Osteoblast (primary cell): ENCODE measurements around the gene SPATA13. TPM values are rescaled to one million over a fixed set of nuclear protein-coding genes. Genes with fewer than 3 reads are reported as not detected.

Experiments used
- DNase-seq: peaks from one replicate; pipeline ENCODE4 v3.0.0; 2011; ENCODE audit warnings: low spot score, mixed read lengths; ENCODE audit not compliant: insufficient read length; ENCODE audit errors: missing footprints
- H2AFZ ChIP-seq: 2 replicates; pipeline ENCODE4 v1.6.0; 2011; ENCODE audit warnings: mild to moderate bottlenecking, low read length
- H3K27ac ChIP-seq: 2 replicates; pipeline ENCODE4 v1.5.1; 2011; ENCODE audit warnings: mild to moderate bottlenecking, low read depth, low read length, moderate library complexity
- H3K27me3 ChIP-seq: 2 replicates; pipeline ENCODE4 v1.6.0; 2012; ENCODE audit warnings: mild to moderate bottlenecking, control low read depth, inconsistent platforms, low read length, moderate library complexity; ENCODE audit not compliant: insufficient read depth
- H3K36me3 ChIP-seq: 2 replicates; pipeline ENCODE4 v1.5.1; 2011; ENCODE audit warnings: mild to moderate bottlenecking, low read length, control low read depth, moderate library complexity; ENCODE audit not compliant: insufficient read depth
- H3K4me1 ChIP-seq: 2 replicates; pipeline ENCODE4 v1.5.1; 2011; ENCODE audit warnings: mild to moderate bottlenecking, low read length, control low read depth, moderate library complexity; ENCODE audit not compliant: insufficient read depth
- H3K4me2 ChIP-seq: 2 replicates; pipeline ENCODE4 v1.6.0; 2011; ENCODE audit warnings: mild to moderate bottlenecking, low read length; ENCODE audit not compliant: insufficient read depth
- H3K4me3 ChIP-seq: fragments of 200-600 bp; sonication (generic); 3 replicates; pipeline ENCODE4 v1.5.1; 2012; ENCODE audit warnings: mild to moderate bottlenecking, low read length, inconsistent platforms; ENCODE audit not compliant: insufficient read depth
- H3K79me2 ChIP-seq: 2 replicates; pipeline ENCODE4 v1.6.0; 2012; ENCODE audit warnings: mild to moderate bottlenecking, low read length, control low read depth, inconsistent platforms; ENCODE audit not compliant: insufficient read depth
- H3K9me3 ChIP-seq: 2 replicates; pipeline ENCODE4 v1.5.1; 2011; ENCODE audit warnings: low read depth, low read length, control low read depth
- H4K20me1 ChIP-seq: 2 replicates; pipeline ENCODE4 v1.6.0; 2012; ENCODE audit warnings: mild to moderate bottlenecking, low read length, control low read depth; ENCODE audit not compliant: insufficient read depth
- CTCF ChIP-seq: IDR thresholded peaks from 2 replicates; pipeline ENCODE4 v1.5.1; 2011; ENCODE audit warnings: mild to moderate bottlenecking, low read depth, low read length, moderate library complexity; ENCODE audit errors: extremely low read depth
- total RNA-seq: library from RNA; depleted of rRNA; stranded (reverse); fragments of >200 nt; gene quantifications from 2 replicates; pipeline ENCODE4 v1.2.3, GENCODE V29; 2012

SPATA13 gene
- total RNA-seq, 1 donor: 40.2 TPM

GRCh38 chr13:24161980-24162525 lies 1.5 kb downstream of the SPATA13 start:
- peaks cover 21% of the 10 kb centered on the region for H3K27me3 ChIP-seq
- no peaks in the 10 kb centered on the region for H3K36me3 ChIP-seq
- peak overlapping the region; percentile 86 for H3K4me2 ChIP-seq
- no peak overlapping the region for H3K27ac ChIP-seq
- H3K4me3 ChIP-seq: no peak overlapping the region
- no peak for DNase-seq
- H4K20me1 ChIP-seq: peaks cover 5% of the 10 kb centered on the region
- TF ChIP-seq CTCF: no peak
- H3K79me2 ChIP-seq: no peaks in the 10 kb centered on the region
- H3K9me3 ChIP-seq: no peaks in the 10 kb centered on the region
- no peak overlapping the region for H2AFZ ChIP-seq
- H3K4me1 ChIP-seq: peaks cover 8% of the 10 kb centered on the region

- Histone ChIP-seq H3K4me3 (no peak overlapping the region), H4K20me1 (peaks cover 5% of the 10 kb centered on the region), H3K9me3 (no peaks in the 10 kb centered on the region), H3K27ac (no peak overlapping the region), H3K4me2 (no peak overlapping the region), H3K4me1 (peaks cover 8% of the 10 kb centered on the region), H3K36me3 (no peaks in the 10 kb centered on the region), H3K27me3 (peaks cover 21% of the 10 kb centered on the region), H2AFZ (no peak overlapping the region), H3K79me2 (no peaks in the 10 kb centered on the region)
- no peak for TF ChIP-seq CTCF
- no peak for DNase-seq
Measured at GRCh38 chr13:24162604-24163003, 2.1 kb downstream of the SPATA13 start.

GRCh38 chr13:24165746-24166145 lies 5.2 kb downstream of the SPATA13 start:
- no peak overlapping the region for H3K27ac ChIP-seq
- peaks cover 5% of the 10 kb centered on the region for H4K20me1 ChIP-seq
- no peak for TF ChIP-seq CTCF
- H3K4me2 ChIP-seq: no peak overlapping the region
- H3K27me3 ChIP-seq: peaks cover 21% of the 10 kb centered on the region
- H3K36me3 ChIP-seq: no peaks in the 10 kb centered on the region
- no peaks in the 10 kb centered on the region for H3K79me2 ChIP-seq
- H3K9me3 ChIP-seq: no peaks in the 10 kb centered on the region
- peak; percentile 78 for DNase-seq
- no peak overlapping the region for H2AFZ ChIP-seq
- peaks cover 9% of the 10 kb centered on the region for H3K4me1 ChIP-seq
- H3K4me3 ChIP-seq: no peak overlapping the region

- H3K79me2 ChIP-seq: no peaks in the 10 kb centered on the region
- H3K36me3 ChIP-seq: no peaks in the 10 kb centered on the region
- H3K4me2 ChIP-seq: no peak overlapping the region
- H3K27ac ChIP-seq: no peak overlapping the region
- H3K9me3 ChIP-seq: no peaks in the 10 kb centered on the region
- H2AFZ ChIP-seq: no peak overlapping the region
- no peak for DNase-seq
- H3K27me3 ChIP-seq: peaks cover 14% of the 10 kb centered on the region
- no peak overlapping the region for H3K4me3 ChIP-seq
- peaks cover 3% of the 10 kb centered on the region for H3K4me1 ChIP-seq
- peaks cover 5% of the 10 kb centered on the region for H4K20me1 ChIP-seq
- no peak for TF ChIP-seq CTCF
Measured at GRCh38 chr13:24166561-24166960, 6.0 kb downstream of the SPATA13 start.
